Right cardiac atrium (tissue), 5 donors: ENCODE data around the gene EN2. TPM values are rescaled to one million over a fixed set of nuclear protein-coding genes. Genes with fewer than 3 reads are reported as not detected.

Experiments used
- ATAC-seq, 2 donors: fragments of 200-7000 bp; cut with Tn5 transposase; one replicate each; pipeline versions ENCODE4 v1.8.0 to v1.9.1; 2020; ENCODE audit warnings: moderate library complexity in 2 of 2, mild to moderate bottlenecking in 1 of 2
- DNase-seq, 3 donors: peaks; one replicate each; pipeline ENCODE4 v3.0.0-alpha.2; 2020
- H3K27ac ChIP-seq: one replicate; pipeline ENCODE4 v1.5.1; 2013; ENCODE audit warnings: mild to moderate bottlenecking, low read length, control low read depth, moderate library complexity
- H3K27me3 ChIP-seq: one replicate; pipeline ENCODE4 v1.6.1; 2013; ENCODE audit not compliant: control insufficient read depth, insufficient read depth
- H3K4me1 ChIP-seq: one replicate; pipeline ENCODE4 v1.6.1; 2013; ENCODE audit warnings: low read length; ENCODE audit not compliant: control insufficient read depth, insufficient read depth
- H3K4me3 ChIP-seq: one replicate; pipeline ENCODE4 v1.5.1; 2013; ENCODE audit warnings: low read length, control low read depth
- H3K9me3 ChIP-seq: one replicate; pipeline ENCODE4 v1.6.1; 2013; ENCODE audit warnings: low read length; ENCODE audit not compliant: control insufficient read depth
- WGBS: extraction: QIAGEN DNeasy Blood & Tissue Kit; methylation state at CpG from one replicate; pipeline ENCODE4 v1.1.7; 2013; 5-methylcytosine and 5-hydroxymethylcytosine counted together
- intact Hi-C, 4 donors: fragments of 100-400 bp; cut with DNase I; formaldehyde crosslinking; loops; one replicate each; pipeline versions ENCODE4 v1.11.0 to v1.14.0; 2022 to 2023
- polyA plus RNA-seq: library from polyadenylated mRNA; stranded (reverse); fragments of 200-250 nt; gene quantifications from one replicate; pipeline ENCODE4 v1.2.3, GENCODE V29; 2013
- total RNA-seq, 4 donors: library from RNA; stranded (reverse); fragmentation: NEBNext Ultra II Directional; extraction: Animal tissue kit (Norgen Biotek cat#: 25700); gene quantifications; one replicate each; pipeline ENCODE4 v1.2.1, GENCODE V29; 2021
- donor health status: healthy with polysubstance abuse.
- donor health status: DM: no; HTN: yes; CAD: no.
- donor health status: DM: no; HTN: no; CAD: no.
- donor health status: DM: no; HTN: yes; CAD: no; lungs with severe emphysema.
- donor health status: DM: yes; HTN: yes; CAD: no.

Gene EN2
- total and polyA plus RNA-seq, 5 donors = 0.11 to 0.35 (median 0.16) TPM; not detected in 2

DNA sequence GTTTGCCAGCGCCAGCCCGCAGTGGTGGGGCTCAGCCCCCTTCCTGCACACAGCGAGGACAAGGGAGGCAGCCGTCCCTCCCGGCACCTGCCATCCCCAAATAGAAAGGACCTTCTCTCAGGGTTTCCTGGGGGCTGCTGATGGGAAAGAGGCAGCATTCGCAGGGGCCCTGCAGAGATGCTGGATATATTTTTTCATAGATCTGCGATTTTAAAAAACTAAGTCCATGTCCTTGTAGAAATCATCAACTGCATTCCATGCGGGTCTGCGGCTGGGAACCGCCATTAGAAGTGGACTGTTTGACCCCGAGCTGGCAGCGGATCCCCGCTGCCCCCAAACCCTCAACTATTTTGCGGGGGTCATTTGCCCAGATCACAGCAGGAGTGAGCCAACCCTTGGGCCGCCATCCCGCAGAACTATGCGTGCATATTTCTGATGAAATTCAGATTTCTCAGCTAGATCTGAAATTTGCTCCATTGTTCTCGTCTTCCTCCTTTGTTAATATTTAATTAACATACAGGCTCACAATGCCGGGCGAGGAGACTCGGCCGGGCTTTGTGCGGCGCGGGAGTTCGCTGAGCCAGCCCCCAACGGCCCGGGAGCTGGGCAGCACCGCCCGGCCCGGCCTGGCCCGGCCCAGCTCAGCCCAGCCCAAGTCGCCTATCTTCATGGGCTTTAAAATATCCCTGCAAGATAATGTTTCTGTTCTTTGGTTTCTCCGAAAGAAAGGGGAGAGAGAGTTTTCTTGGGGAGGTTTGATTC lies 2.0 kb downstream of the EN2 start:
- 11% methylated on average over 34 of the region's 34 CpGs for WGBS

DNA sequence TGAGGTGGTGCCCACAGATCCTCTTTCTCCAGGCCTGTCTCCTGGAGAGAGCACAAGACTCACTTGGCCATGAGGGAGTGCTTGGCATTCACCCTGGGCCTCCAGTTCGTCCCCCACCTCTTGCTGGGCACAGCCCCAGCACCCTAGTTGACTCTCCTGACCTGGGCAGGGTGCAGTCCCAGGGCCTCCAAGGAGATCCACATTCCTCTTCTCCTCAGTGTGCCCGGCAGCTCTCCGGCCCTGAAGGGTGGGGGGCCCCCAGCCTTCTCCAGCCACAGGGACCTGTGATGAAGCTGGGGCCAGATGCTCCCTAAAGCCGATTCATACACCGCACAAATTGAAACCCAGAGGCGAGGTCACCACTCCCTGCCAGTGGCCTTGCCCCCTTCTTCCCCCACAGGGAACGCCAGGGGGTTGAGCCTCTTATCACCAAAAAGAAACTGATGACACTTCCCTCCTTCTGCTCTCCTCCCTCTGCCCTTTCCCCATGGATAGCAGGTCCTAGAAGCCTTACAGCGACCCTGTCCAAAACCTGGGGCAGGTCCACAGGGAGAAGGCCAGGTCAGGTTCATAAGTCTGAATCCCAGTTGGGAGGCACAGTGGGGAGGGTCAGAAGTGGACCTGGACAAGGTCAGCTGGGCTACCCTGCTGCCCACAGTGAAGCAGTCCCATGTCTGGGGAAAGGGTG lies 3.1 kb downstream of the EN2 start:
- DNase-seq = no peak
- no peak overlapping the region for H3K27ac ChIP-seq
- H3K4me1 ChIP-seq = no peaks in the 10 kb centered on the region
- H3K27me3 ChIP-seq = no peaks in the 10 kb centered on the region
- no peak for ATAC-seq
- no peaks in the 10 kb centered on the region for H3K9me3 ChIP-seq
- intact Hi-C loops = no loop called here
- no peak overlapping the region for H3K4me3 ChIP-seq
- WGBS = 14% methylated on average over 8 of the region's 8 CpGs

More for the DNA sequence above, 2.0 kb downstream of the EN2 start:
- ATAC-seq (no peak), DNase-seq (no peak)
- intact Hi-C loops = no loop called here
- H3K27ac ChIP-seq = no peak overlapping the region
- H3K4me1 ChIP-seq = no peaks in the 10 kb centered on the region
- no peaks in the 10 kb centered on the region for H3K9me3 ChIP-seq
- no peaks in the 10 kb centered on the region for H3K27me3 ChIP-seq
- H3K4me3 ChIP-seq = no peak overlapping the region

DNA sequence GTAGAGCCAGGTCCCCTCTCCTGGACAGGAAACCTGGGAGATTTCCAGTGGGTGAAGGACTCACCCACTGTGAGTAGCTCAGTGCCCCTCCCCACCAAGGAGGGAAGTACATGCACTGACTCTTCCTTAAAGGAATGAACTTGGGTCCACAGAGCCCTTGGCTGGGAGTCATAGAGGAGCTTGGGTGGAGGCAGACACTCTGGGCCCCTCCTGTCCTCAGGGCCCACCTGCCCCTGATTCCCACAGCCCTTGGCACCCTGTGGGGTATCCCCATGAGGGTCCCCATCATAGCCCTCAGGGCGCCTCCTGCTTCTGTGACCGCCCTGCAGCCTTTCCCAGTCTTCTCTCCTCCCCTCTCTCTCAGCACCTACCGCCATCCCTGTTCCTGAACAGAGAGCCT lies 3.7 kb downstream of the EN2 start:
- H3K4me1 ChIP-seq = no peaks in the 10 kb centered on the region
- ATAC-seq (no peak), DNase-seq (no peak)
- no peaks in the 10 kb centered on the region for H3K27me3 ChIP-seq
- no peak overlapping the region for H3K4me3 ChIP-seq
- H3K27ac ChIP-seq = no peak overlapping the region
- 39% methylated on average over 3 of the region's 3 CpGs for WGBS
- H3K9me3 ChIP-seq = no peaks in the 10 kb centered on the region
- intact Hi-C loops = no loop called here

DNA sequence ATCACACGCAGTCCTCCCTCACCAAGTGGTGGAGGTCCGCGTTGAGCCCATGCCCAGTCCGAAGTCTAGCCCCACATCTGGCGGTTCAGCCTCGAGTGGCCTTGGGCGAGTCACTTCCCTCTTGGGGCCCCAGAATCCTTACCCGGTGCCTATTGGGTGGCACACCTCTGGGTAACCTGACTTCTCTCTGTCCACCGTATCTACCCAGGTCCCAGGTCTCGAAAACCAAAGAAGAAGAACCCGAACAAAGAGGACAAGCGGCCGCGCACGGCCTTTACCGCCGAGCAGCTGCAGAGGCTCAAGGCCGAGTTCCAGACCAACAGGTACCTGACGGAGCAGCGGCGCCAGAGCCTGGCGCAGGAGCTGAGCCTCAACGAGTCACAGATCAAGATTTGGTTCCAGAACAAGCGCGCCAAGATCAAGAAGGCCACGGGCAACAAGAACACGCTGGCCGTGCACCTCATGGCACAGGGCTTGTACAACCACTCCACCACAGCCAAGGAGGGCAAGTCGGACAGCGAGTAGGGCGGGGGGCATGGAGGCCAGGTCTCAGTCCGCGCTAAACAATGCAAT lies 4.3 kb downstream of the EN2 start:
- 18% methylated on average over 33 of the region's 33 CpGs for WGBS
- H3K27me3 ChIP-seq = no peaks in the 10 kb centered on the region
- no peaks in the 10 kb centered on the region for H3K4me1 ChIP-seq
- H3K27ac ChIP-seq = no peak overlapping the region
- no peaks in the 10 kb centered on the region for H3K9me3 ChIP-seq
- no peak overlapping the region for H3K4me3 ChIP-seq
- intact Hi-C loops = no loop called here
- no peak for ATAC-seq
- DNase-seq = no peak

DNA sequence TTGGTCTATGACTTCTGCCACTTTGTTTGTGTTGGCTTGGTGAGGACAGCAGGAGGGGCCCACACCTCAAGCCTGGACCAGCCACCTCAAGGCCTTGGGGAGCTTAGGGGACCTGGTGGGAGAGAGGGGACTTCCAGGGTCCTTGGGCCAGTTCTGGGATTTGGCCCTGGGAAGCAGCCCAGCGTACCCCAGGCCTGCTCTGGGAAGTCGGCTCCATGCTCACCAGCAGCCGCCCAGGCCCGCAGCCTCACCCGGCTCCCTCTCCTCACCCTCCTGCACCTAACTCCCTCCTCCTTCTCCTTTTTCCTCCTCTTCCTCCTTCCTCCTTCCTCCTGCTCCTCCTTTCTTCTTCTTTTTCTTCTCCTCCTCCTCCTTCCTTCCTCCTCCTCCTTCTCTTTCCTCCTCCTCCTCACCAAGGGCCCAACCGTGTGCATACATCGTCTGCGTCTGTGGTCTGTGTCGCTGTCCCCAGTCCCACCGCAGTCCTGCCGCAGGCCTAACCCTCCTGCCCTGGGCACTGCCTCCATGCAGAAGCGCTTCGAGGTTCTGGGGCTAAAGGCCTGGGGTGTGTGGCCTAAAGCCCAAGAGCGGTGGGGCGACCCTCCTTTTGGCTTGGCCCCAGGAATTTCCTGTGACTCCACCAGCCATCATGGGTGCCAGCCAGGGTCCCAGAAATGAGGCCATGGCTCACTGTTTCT lies 5.3 kb downstream of the EN2 start:
- intact Hi-C loops = no loop called here
- Histone ChIP-seq H3K4me3 (no peak overlapping the region), H3K27ac (no peak overlapping the region), H3K27me3 (no peaks in the 10 kb centered on the region), H3K9me3 (no peaks in the 10 kb centered on the region), H3K4me1 (no peaks in the 10 kb centered on the region)
- DNase-seq (no peak), ATAC-seq (no peak)
- WGBS = 20% methylated on average over 15 of the region's 15 CpGs

DNA sequence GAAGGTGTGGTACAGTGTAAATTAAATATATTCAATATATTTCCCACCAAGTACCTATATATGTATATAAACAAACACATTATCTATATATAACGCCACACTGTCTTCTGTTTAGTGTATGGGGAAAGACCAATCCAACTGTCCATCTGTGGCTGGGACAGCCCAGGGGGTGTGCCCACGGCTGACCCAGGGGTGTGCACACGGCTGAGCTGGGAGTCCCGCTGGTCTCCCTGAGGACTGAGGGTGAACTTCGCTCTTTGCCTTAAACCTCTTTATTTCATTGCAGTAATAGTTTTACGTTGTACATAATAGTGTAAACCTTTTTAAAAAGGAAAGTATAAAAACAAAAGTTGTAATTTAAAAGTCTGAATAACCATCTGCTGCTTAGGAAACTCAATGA lies 6.3 kb downstream of the EN2 start:
- 20% methylated on average over 6 of the region's 6 CpGs for WGBS
- ATAC-seq (no peak), DNase-seq (no peak)
- Histone ChIP-seq H3K9me3 (no peaks in the 10 kb centered on the region), H3K4me3 (no peak overlapping the region), H3K4me1 (no peaks in the 10 kb centered on the region), H3K27ac (no peak overlapping the region), H3K27me3 (no peaks in the 10 kb centered on the region)
- intact Hi-C loops = no loop called here

DNA sequence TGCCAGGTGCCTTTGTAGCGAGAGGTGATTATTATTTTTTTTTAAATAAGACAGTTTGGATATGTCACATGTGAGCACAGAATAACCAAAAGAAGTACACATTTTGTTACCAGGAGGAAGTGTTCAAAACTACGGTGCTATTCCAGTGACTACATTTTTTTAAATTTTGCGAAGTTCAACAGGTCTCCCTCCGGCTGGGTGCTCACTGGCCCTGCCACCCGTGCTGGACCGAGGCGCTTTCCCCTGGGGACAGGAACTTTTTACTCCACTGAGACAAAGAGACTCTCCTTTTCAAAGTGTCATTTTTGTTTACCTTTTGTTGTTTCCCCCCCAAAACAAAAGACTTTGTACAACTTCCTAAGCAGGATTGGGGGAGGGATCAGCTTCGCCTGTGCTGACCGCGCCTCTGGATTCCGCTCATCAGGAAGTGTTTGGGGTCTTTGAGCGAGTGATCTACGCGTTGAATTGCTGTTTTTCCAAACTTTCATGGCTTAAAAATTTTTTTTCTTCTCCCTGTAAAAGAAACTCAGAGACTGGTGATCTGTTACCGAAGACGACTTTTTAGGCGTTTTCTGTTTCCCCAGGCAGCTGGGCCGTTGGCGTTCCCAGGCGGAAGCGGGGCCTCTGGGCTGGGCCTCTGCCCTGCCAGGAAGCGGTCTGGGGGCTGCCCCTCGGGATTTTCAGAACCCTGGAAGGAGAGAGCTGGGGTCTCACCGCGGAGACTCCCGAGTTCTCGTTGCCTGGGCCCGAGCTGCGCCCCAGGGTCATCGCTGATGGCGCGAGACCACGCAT lies 7.2 kb downstream of the EN2 start:
- WGBS = 8% methylated on average over 33 of the region's 33 CpGs

DNA sequence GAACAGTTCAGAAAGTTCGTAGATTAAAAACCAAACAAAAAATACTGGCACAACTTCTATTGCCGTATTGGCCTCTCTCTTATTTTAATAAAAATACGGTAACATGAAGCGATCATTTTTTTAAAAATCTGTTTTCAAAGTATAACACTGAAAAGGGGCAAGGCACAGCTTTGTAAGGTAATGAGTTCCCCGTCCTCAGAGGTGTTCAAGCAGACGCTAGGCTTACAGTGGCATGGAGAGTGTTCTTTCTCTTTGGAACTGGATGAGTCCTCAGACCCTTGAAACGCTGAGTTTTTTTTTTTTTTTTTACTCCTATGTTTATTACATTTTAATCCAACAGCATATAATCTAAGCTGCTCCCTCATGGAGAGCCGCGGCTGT lies 7.8 kb downstream of the EN2 start:
- WGBS = 12% methylated on average over 9 of the region's 9 CpGs
- no peaks in the 10 kb centered on the region for H3K9me3 ChIP-seq
- intact Hi-C loops = no loop called here
- ATAC-seq (no peak), DNase-seq (no peak)
- no peak overlapping the region for H3K27ac ChIP-seq
- H3K27me3 ChIP-seq = no peaks in the 10 kb centered on the region
- H3K4me3 ChIP-seq = no peak overlapping the region
- no peaks in the 10 kb centered on the region for H3K4me1 ChIP-seq

More for the DNA sequence above, 7.2 kb downstream of the EN2 start:
- DNase-seq (no peak), ATAC-seq (no peak)
- Histone ChIP-seq H3K27ac (no peak overlapping the region), H3K4me3 (no peak overlapping the region), H3K27me3 (no peaks in the 10 kb centered on the region), H3K9me3 (no peaks in the 10 kb centered on the region), H3K4me1 (no peaks in the 10 kb centered on the region)
- intact Hi-C loops = no loop called here

DNA sequence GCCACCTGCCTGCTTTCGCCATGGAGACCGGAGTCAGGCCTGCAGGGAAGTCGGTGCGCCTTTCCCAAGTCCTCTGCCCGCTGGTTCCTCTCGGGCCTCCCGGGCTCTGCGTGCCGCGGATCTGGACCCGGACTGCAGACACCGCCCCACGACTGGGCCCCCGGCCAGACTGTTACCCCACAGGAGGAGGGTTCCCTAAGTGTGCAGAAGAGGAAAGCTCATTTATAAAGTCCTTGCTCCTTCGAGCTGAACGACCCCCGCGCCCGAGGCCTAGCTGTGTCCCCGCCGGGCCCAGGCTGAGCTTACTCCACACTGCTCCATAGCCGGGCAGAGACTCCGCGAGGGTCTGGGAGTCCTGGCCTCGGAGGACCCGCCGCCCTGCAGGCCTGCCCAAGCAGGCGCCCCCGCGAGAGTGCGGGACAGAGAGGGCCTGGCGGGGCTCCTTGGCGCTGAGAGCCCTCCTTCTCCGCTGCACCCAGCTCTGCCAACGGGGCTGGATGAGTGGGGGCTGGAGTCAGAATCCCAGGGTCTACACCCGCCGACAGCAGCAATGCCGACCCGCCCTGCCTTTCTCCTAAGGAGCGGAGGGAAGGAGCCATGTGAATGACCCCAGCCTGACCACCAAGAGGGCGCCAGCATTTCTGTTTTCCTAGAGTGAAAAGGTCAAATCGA lies 8.3 kb downstream of the EN2 start:
- no peaks in the 10 kb centered on the region for H3K9me3 ChIP-seq
- ATAC-seq (no peak), DNase-seq (no peak)
- H3K27ac ChIP-seq = no peak overlapping the region
- WGBS = 8% methylated on average over 42 of the region's 42 CpGs
- intact Hi-C loops = no loop called here
- no peaks in the 10 kb centered on the region for H3K4me1 ChIP-seq
- H3K27me3 ChIP-seq = no peaks in the 10 kb centered on the region
- H3K4me3 ChIP-seq = peak overlapping the region; percentile 6
